ENCODE data around the gene SLC24A3.

SLC24A3 gene

GRCh38 chr20:19515074-19515473 is 302.6 kb downstream of the SLC24A3 start:
- no peak for DNase-seq

GRCh38 chr20:19519466-19519865 is 307.0 kb downstream of the SLC24A3 start:
- DNase-seq = no peak

- no peak for DNase-seq
Observed at GRCh38 chr20:19520261-19520660, 307.8 kb downstream of the SLC24A3 start.

- DNase-seq = no peak
Observed at GRCh38 chr20:19522071-19522801, 309.8 kb downstream of the SLC24A3 start.

- DNase-seq = no peak
Observed at GRCh38 chr20:19522836-19523590, 310.6 kb downstream of the SLC24A3 start.

GRCh38 chr20:19524691-19525090 is 312.2 kb downstream of the SLC24A3 start:
- DNase-seq = no peak

GRCh38 chr20:19527509-19527908 is 315.1 kb downstream of the SLC24A3 start:
- no peak for DNase-seq

GRCh38 chr20:19528286-19529030 is 316.0 kb downstream of the SLC24A3 start:
- no peak for DNase-seq

GRCh38 chr20:19530006-19530405 is 317.6 kb downstream of the SLC24A3 start:
- no peak for DNase-seq

- DNase-seq = no peak
Observed at GRCh38 chr20:19531446-19531845, 319.0 kb downstream of the SLC24A3 start.

- DNase-seq = no peak
Observed at GRCh38 chr20:19538556-19538955, 326.1 kb downstream of the SLC24A3 start.

GRCh38 chr20:19539191-19539590 is 326.7 kb downstream of the SLC24A3 start:
- no peak for DNase-seq

GRCh38 chr20:19540392-19540791 is 327.9 kb downstream of the SLC24A3 start:
- DNase-seq = no peak

GRCh38 chr20:19543101-19543500 is 330.7 kb downstream of the SLC24A3 start:
- DNase-seq = no peak

GRCh38 chr20:19544684-19545083 is 332.2 kb downstream of the SLC24A3 start:
- no peak for DNase-seq

GRCh38 chr20:19546648-19547047 is 334.2 kb downstream of the SLC24A3 start:
- no peak for DNase-seq

GRCh38 chr20:19547547-19547946 is 335.1 kb downstream of the SLC24A3 start:
- no peak for DNase-seq

GRCh38 chr20:19549896-19550295 is 337.5 kb downstream of the SLC24A3 start:
- no peak for DNase-seq

GRCh38 chr20:19552221-19553180 is 340.1 kb downstream of the SLC24A3 start:
- DNase-seq = no peak

GRCh38 chr20:19554666-19555065 is 342.2 kb downstream of the SLC24A3 start:
- DNase-seq = no peak

- no peak for DNase-seq
Observed at GRCh38 chr20:19555726-19556125, 343.3 kb downstream of the SLC24A3 start.

GRCh38 chr20:19557291-19557690 is 344.8 kb downstream of the SLC24A3 start:
- no peak for DNase-seq
